SK-N-SH (cell line): ENCODE data around the gene GRIN2A. TPM values are rescaled to one million over a fixed set of nuclear protein-coding genes. Genes with fewer than 3 reads are reported as not detected.

ENCODE experiments used
- CTCF ChIA-PET: fragments of 300-600, 350-600 bp; formaldehyde crosslinking; extraction: SDS; loops from one replicate; lab custom pipeline; 2021; lab: Yijun Ruan, JAX
- POLR2A ChIA-PET: fragments of 350-600 bp; sonication (Branson Sonifier 250); formaldehyde crosslinking; extraction: SDS; loops from one replicate; lab custom pipeline; 2020; ENCODE audit warnings: antibody characterized with exemption, inconsistent platforms; lab: Yijun Ruan, JAX
- DNase-seq: peaks from one replicate; pipeline ENCODE4 v3.0.0; 2012
- H2AFZ ChIP-seq: fragments of 200-600 bp; sonication (generic); 2 replicates; pipeline ENCODE4 v1.8.1; 2016; ENCODE audit warnings: antibody characterized with exemption, mild to moderate bottlenecking, low read depth
- H3F3A ChIP-seq: fragments of 200-600 bp; sonication (generic); replicated peaks from 2 replicates; pipeline ENCODE3; 2016; ENCODE audit warnings: antibody characterized with exemption, mild to moderate bottlenecking; ENCODE audit not compliant: insufficient read depth
- H3K27ac ChIP-seq, 2 experiments: fragments of 200-500 bp in 1 of 2; fragments of 200-600 bp in 1 of 2; sonication (Bioruptor generic) in 1 of 2; sonication (generic), shearing (Covaris generic) in 1 of 2; 2 replicates each; pipeline versions ENCODE4 v1.5.1 to v1.6.1; 2014 to 2016; ENCODE audit warnings: low read depth in 2 of 2, inconsistent platforms in 1 of 2, low read length in 1 of 2, mild to moderate bottlenecking in 1 of 2, mixed read lengths in 1 of 2
- H3K27me3 ChIP-seq: fragments of 200-600 bp; sonication (generic), shearing (Covaris generic); 2 replicates; pipeline ENCODE4 v1.6.1; 2016; ENCODE audit warnings: mixed run types; ENCODE audit not compliant: insufficient read depth
- H3K36me3 ChIP-seq, 2 experiments: fragments of 200-500 bp in 1 of 2; fragments of 200-600 bp in 1 of 2; sonication (Bioruptor generic) in 1 of 2; sonication (generic) in 1 of 2; replicated peaks in 1 of 2; 2 replicates each; pipeline versions ENCODE3 to v1.5.1; 2014 to 2016; ENCODE audit warnings: low read length in 1 of 2, mild to moderate bottlenecking in 1 of 2; ENCODE audit not compliant: insufficient read depth in 2 of 2, control insufficient read depth in 1 of 2
- H3K4me1 ChIP-seq, 2 experiments: fragments of 200-500 bp in 1 of 2; fragments of 200-600 bp in 1 of 2; sonication (Bioruptor generic) in 1 of 2; sonication (generic), shearing (Covaris generic) in 1 of 2; 2 replicates each; pipeline versions ENCODE4 v1.5.1 to v1.6.1; 2014 to 2016; ENCODE audit warnings: low read depth in 1 of 2, low read length in 1 of 2, mixed run types in 1 of 2; ENCODE audit not compliant: insufficient read depth in 2 of 2, control insufficient read depth in 1 of 2
- H3K4me2 ChIP-seq: fragments of 200-600 bp; sonication (generic), shearing (Covaris generic); 2 replicates; pipeline ENCODE4 v1.6.1; 2017; ENCODE audit warnings: mixed run types
- H3K4me3 ChIP-seq, 2 experiments: fragments of 200-500 bp in 1 of 2; fragments of 200-600 bp in 1 of 2; sonication (Bioruptor generic) in 1 of 2; sonication (generic), shearing (Covaris generic) in 1 of 2; 2 replicates each; pipeline versions ENCODE4 v1.5.1 to v1.8.1; 2014 to 2016; ENCODE audit warnings: low read depth in 2 of 2, inconsistent platforms in 1 of 2, low read length in 1 of 2, mild to moderate bottlenecking in 1 of 2, mixed read lengths in 1 of 2, moderate library complexity in 1 of 2
- H3K79me2 ChIP-seq: fragments of 200-600 bp; sonication (generic); 2 replicates; pipeline ENCODE4 v1.8.1; 2017; ENCODE audit warnings: mild to moderate bottlenecking; ENCODE audit not compliant: insufficient read depth
- H3K9ac ChIP-seq: fragments of 200-600 bp; sonication (generic); 2 replicates; pipeline ENCODE4 v1.6.1; 2017; ENCODE audit warnings: mixed run types
- H3K9me2 ChIP-seq: fragments of 200-600 bp; sonication (generic); 2 replicates; pipeline ENCODE4 v1.6.1; 2017; ENCODE audit warnings: mixed run types
- H3K9me3 ChIP-seq: fragments of 200-600 bp; sonication (generic); 2 replicates; pipeline ENCODE4 v1.6.1; 2017; ENCODE audit warnings: mixed run types, mild to moderate bottlenecking, moderate library complexity
- H4K20me1 ChIP-seq: fragments of 200-600 bp; sonication (generic); 2 replicates; pipeline ENCODE4 v1.6.1; 2017; ENCODE audit warnings: mild to moderate bottlenecking, mixed run types; ENCODE audit not compliant: insufficient read depth
- CHD2 ChIP-seq: fragments of 150-350 bp; IDR thresholded peaks from 2 replicates; pipeline ENCODE4 v1.6.1; 2018; ENCODE audit warnings: low read length; ENCODE audit not compliant: partially characterized antibody
- ELF1 ChIP-seq: IDR thresholded peaks from 2 replicates; pipeline ENCODE4 v1.4.0; 2012
- EP300 ChIP-seq, 2 experiments: IDR thresholded peaks; 2 replicates each; pipeline versions ENCODE4 v1.4.0 to v1.6.1; 2012; ENCODE audit warnings: borderline replicate concordance in 1 of 2, low read depth in 1 of 2, low read length in 1 of 2
- EZH2phosphoT487 ChIP-seq: fragments of 200-600 bp; sonication (generic); IDR thresholded peaks from 2 replicates; pipeline ENCODE4 v1.6.1; 2017; ENCODE audit warnings: low read depth, mixed run types, mild to moderate bottlenecking, antibody characterized with exemption, moderate library complexity, borderline replicate concordance
- FOXJ3 ChIP-seq: sonication (generic); formaldehyde crosslinking; IDR thresholded peaks from 2 replicates; pipeline ENCODE4 v1.5.1; 2020; ENCODE audit warnings: mild to moderate bottlenecking, missing genetic modification reagents
- FOXM1 ChIP-seq: IDR thresholded peaks from 2 replicates; pipeline ENCODE4 v1.4.0; 2012; ENCODE audit warnings: low read depth, mild to moderate bottlenecking
- GABPA ChIP-seq: IDR thresholded peaks from 2 replicates; pipeline ENCODE4 v1.4.0; 2012; ENCODE audit warnings: low read depth, mild to moderate bottlenecking
- GATA2 ChIP-seq: sonication (generic); formaldehyde crosslinking; IDR thresholded peaks from 2 replicates; pipeline ENCODE4 v1.5.0; 2020; ENCODE audit warnings: mild to moderate bottlenecking, missing genetic modification reagents
- IRF3 ChIP-seq: fragments of 150-350 bp; IDR thresholded peaks from 2 replicates; pipeline ENCODE4 v1.6.1; 2016; ENCODE audit warnings: mild to moderate bottlenecking, low read depth, low read length
- JUND ChIP-seq: IDR thresholded peaks from 2 replicates; pipeline ENCODE4 v1.4.0; 2012
- MAX ChIP-seq: IDR thresholded peaks from 2 replicates; pipeline ENCODE4 v1.4.0; 2012; ENCODE audit warnings: low read depth
- MXI1 ChIP-seq: IDR thresholded peaks from 2 replicates; pipeline ENCODE4 v1.6.1; 2012; ENCODE audit warnings: mild to moderate bottlenecking, low read depth, low read length, improper control_type of control experiment
- NFIC ChIP-seq: IDR thresholded peaks from 2 replicates; pipeline ENCODE4 v1.4.0; 2012; ENCODE audit warnings: borderline replicate concordance
- NRF1 ChIP-seq: IDR thresholded peaks from 2 replicates; pipeline ENCODE4 v1.6.1; 2012; ENCODE audit warnings: low read depth, mild to moderate bottlenecking, low read length
- PBX3 ChIP-seq: IDR thresholded peaks from 2 replicates; pipeline ENCODE4; 2012
- RCOR1 ChIP-seq: fragments of 150-350 bp; IDR thresholded peaks from 2 replicates; pipeline ENCODE4 v1.6.1; 2017; ENCODE audit warnings: antibody characterized with exemption, low read length
- RFX5 ChIP-seq: IDR thresholded peaks from 2 replicates; pipeline ENCODE4 v1.6.1; 2012; ENCODE audit warnings: mild to moderate bottlenecking, improper control_type of control experiment, low read length
- SIN3A ChIP-seq: IDR thresholded peaks from 2 replicates; pipeline ENCODE4 v1.6.1; 2012; ENCODE audit warnings: low read depth, mild to moderate bottlenecking, low read length, moderate library complexity, borderline replicate concordance
- TEAD4 ChIP-seq: IDR thresholded peaks from 2 replicates; pipeline ENCODE4 v1.4.0; 2012; ENCODE audit warnings: mild to moderate bottlenecking, borderline replicate concordance; ENCODE audit not compliant: insufficient read depth
- USF1 ChIP-seq: IDR thresholded peaks from 2 replicates; pipeline ENCODE4 v1.4.0; 2012; ENCODE audit warnings: low read depth, borderline replicate concordance
- YY1 ChIP-seq: IDR thresholded peaks from 2 replicates; pipeline ENCODE4 v1.4.0; 2012; ENCODE audit warnings: low read depth, mild to moderate bottlenecking
- WGBS: methylation state at CpG from one replicate; pipeline ENCODE4 v1.1.6; 2017; ENCODE audit warnings: low lambda C conversion rate; 5-methylcytosine and 5-hydroxymethylcytosine counted together
- polyA plus RNA-seq, 3 experiments: library from polyadenylated mRNA; depleted of rRNA; stranded (reverse); fragments of >200 nt; gene quantifications; 2 replicates each; pipeline ENCODE4 v1.2.3, GENCODE V29; 2012

Gene GRIN2A
- polyA plus RNA-seq, 1 of the 3 experiments (the other 2 are of a cell fraction): not detected

DNA sequence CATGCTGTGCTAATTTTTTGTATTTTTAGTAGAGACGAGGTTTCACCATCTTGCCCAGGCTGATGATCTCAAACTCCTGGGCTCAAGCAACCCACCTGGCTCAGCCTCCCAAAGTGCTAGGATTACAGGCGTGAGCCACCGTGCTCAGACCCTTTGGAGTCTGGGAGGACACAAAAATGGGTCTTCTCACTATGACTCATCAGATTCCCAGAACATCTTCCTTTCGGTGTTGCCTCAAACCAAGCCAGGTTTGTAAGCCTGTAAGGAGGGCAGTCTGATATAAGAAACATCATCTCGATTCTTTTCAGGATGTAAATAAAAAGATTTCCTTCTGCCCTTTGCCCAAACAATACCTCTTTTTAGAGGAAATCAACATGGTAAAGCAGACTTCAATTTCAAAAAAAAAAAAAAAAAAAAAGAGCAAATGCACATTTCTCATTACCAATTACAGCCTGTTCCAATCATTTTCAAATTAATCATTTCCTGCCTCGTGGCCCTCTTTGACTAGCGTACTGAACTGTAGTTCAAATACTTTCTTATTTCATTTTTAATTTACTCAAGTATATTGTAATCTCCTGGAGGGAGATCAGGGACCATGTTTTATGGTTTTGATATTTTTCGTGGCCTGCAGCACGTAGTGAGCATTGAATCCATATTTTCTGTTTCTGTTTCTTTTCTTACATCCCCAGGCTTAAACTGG, 409.6 kb downstream of the GRIN2A start:
- H4K20me1 ChIP-seq: no peaks in the 10 kb centered on the region
- 21% methylated on average over 9 of the region's 9 CpGs for WGBS
- H3K4me2 ChIP-seq: no peak overlapping the region
- no peaks in the 10 kb centered on the region for H3K79me2 ChIP-seq
- H2AFZ ChIP-seq: no peak overlapping the region
- TF ChIP-seq IRF3 (no peak), MAX (no peak), NFIC (no peak), CHD2 (no peak), RCOR1 (no peak), NRF1 (no peak), RFX5 (no peak), YY1 (no peak), FOXM1 (no peak), GATA2 (no peak), FOXJ3 (CRISPR knock-in tag) (no peak), EP300 (IDR thresholded peaks at IDR 0.05; ENCODE audit: borderline replicate concordance in 1 of 2, low read depth in 1 of 2, low read length in 1 of 2) (no peak), SIN3A (no peak), TEAD4 (no peak), ELF1 (no peak), PBX3 (no peak), EZH2phosphoT487 (no peak)
- no peaks in the 10 kb centered on the region for H3K9me2 ChIP-seq
- H3K9me3 ChIP-seq: no peaks in the 10 kb centered on the region
- H3F3A ChIP-seq: no peaks in the 10 kb centered on the region
- H3K36me3 ChIP-seq: no peaks in the 10 kb centered on the region
- ChIA-PET CTCF (no interaction called here), POLR2A (no interaction called here)
- H3K27ac ChIP-seq: no peak overlapping the region
- no peak overlapping the region for H3K4me3 ChIP-seq
- H3K9ac ChIP-seq: no peak overlapping the region
- no peaks in the 10 kb centered on the region for H3K27me3 ChIP-seq
- no peak for DNase-seq
- H3K4me1 ChIP-seq: no peaks in the 10 kb centered on the region

DNA sequence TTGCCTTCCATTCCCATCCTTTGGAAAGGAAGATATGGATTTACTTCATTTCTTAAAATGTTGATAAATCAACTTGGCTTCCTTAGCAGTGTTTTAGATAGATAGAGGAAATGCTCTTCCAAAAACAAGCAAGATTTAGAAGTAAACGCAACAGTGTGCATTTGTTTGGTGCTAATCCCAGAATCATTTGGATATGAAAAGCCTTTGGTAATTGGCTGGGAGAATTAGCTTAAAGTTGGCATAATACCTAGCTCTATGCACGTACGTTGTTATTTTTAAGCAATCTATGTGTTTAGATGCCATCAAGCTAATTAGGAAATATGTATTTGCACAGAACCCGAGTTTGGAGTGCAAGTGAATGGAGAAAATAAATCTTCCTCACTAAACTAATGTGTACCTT, 415.3 kb downstream of the GRIN2A start:
- Histone ChIP-seq H3K27me3 (no peaks in the 10 kb centered on the region), H3K4me2 (no peak overlapping the region), H3F3A (no peaks in the 10 kb centered on the region), H3K9me2 (no peaks in the 10 kb centered on the region), H3K4me3 (no peak overlapping the region), H3K79me2 (no peaks in the 10 kb centered on the region), H3K9ac (no peak overlapping the region), H3K27ac (no peak overlapping the region), H4K20me1 (no peaks in the 10 kb centered on the region), H3K36me3 (no peaks in the 10 kb centered on the region), H3K4me1 (no peaks in the 10 kb centered on the region), H3K9me3 (no peaks in the 10 kb centered on the region), H2AFZ (no peak overlapping the region)
- CTCF ChIA-PET: no interaction called here
- WGBS: 40% methylated on average over 4 of the region's 4 CpGs
- TF ChIP-seq JUND (no peak), MXI1 (no peak), USF1 (no peak), GABPA (no peak), EZH2phosphoT487 (no peak)
- POLR2A ChIA-PET: no interaction called here
- no peak for DNase-seq
